Measurements from ENCODE around the gene ADGRL1.

- TF ChIP-seq CTCF (IDR thresholded peaks at IDR 0.05; ENCODE audit: low read depth, low read length, missing input control), result no peak
- TF ChIP-seq TAF1 (conservative IDR thresholded peaks at IDR 0.05), result no peak
- TF ChIP-seq RAD21 (IDR thresholded peaks at IDR 0.05), result no peak
Observed at GRCh38 chr19:14135985-14136508, 69.9 kb downstream of the ADGRL1 start.
